Uterus (tissue), 2 donors: Measurements from ENCODE around the gene LSR.

Experiments used
- CTCF ChIP-seq, 4 experiments: fragments of 200-600 bp in 2 of 4; fragments of 450-650 bp in 2 of 4; sonication (generic) in 2 of 4; IDR thresholded peaks; one replicate each; pipeline ENCODE4 v1.5.1; 2016 to 2019; ENCODE audit warnings: antibody characterized with exemption in 4 of 4, mild to moderate bottlenecking in 2 of 4, moderate library complexity in 1 of 4
- POLR2A ChIP-seq, 2 donors: fragments of 450-650 bp; IDR thresholded peaks; one replicate each; pipeline ENCODE4 v1.6.1; 2016; ENCODE audit warnings: antibody characterized with exemption in 2 of 2, mild to moderate bottlenecking in 1 of 2, moderate library complexity in 1 of 2

DNA sequence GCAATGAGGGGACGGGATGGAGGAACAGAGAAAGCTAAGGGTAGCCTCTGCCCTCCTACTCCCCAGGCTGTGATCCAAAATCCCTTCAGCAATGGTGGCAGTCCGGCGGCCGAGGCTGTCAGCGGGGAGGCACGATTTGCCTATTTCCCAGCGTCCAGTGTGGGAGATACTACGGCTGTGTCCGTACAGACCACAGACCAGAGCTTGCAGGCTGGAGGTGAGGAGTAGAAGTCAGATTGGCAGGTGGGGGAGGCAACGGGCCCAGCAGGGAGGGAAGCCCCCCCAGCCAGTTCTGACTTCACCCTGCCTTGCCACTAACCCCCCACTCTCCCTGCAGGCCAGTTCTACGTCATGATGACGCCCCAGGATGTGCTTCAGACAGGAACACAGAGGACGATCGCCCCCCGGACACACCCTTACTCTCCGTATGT, 21.6 kb downstream of the LSR start:
- no peak for TF ChIP-seq POLR2A (IDR thresholded peaks at IDR 0.05)
- TF ChIP-seq CTCF (IDR thresholded peaks at IDR 0.05): no peak
